Stromal cell of bone marrow (primary cell): Measurements from ENCODE around the gene DNMT1.
A peak's percentile ranks its signal among the peaks of the same experiment; 100 is the strongest.
"Not testable (repeated sequence)": the region's sequence is repeated elsewhere in the genome, so short reads cannot be mapped to it uniquely, and the experiment has no call there.

Experiments
- DNase-seq: peaks from one replicate; pipeline ENCODE4 v3.0.0-alpha.2; 2012; ENCODE audit warnings: low read depth

DNMT1 gene

DNA sequence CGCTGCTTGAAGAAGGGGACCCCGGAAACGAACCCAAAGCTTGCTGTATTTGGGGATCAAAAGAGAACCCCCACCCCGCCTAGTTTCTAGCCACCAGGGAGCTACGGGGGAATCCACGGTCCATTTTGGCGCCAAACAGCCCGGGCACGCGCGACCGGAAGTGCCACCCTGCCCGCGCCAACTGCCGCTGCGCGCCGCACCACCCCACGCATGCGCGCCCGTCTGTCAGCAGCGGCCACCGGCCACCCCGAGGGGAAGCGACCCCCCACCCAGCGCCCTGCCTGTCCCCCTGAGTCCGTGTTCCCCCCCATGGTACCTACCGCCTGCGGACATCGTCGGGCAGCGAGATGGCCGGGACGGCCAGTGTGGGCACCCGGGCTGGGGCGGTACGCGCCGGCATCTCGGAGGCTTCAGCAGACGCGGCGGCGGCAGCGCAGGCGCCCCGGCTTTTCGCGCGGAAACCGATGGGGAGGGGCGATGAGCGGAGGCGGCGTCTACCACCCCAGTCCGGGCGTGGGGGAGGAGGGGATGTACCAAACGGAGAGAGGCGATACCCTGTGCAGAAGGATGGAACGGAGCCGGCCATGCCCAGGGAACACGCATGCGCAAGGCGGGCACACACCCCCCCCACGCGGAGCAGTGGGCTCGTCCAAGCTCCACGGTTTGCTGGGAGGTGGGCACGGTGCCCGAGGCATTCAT, at the start of gene DNMT1:
TSS of gene DNMT1 (minus strand) at position 454 of the 699 bp plus-strand sequence. CDS start at position 400, 54 bp downstream.
- peak; percentile 88 for DNase-seq

DNA sequence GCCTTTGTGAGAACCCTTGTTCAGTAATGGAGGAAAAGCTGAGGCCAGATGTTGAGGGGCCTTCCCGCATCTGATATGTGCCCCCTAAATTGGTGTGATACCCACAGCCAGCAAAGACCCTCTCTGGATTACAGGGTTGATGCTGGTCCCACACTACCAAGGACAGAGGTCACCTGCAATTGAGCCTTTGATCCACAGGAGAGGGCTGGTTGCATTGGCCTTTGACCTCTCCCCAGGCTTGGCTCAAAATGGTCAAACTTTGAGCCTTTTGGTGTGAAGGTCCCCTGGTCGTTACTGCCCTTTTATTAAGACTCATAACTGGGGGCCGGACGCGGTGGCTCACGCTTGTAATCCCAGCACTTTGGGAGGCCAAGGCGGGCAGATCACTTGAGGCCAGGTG, 48.9 kb upstream of the DNMT1 start:
- no peak for DNase-seq

DNA sequence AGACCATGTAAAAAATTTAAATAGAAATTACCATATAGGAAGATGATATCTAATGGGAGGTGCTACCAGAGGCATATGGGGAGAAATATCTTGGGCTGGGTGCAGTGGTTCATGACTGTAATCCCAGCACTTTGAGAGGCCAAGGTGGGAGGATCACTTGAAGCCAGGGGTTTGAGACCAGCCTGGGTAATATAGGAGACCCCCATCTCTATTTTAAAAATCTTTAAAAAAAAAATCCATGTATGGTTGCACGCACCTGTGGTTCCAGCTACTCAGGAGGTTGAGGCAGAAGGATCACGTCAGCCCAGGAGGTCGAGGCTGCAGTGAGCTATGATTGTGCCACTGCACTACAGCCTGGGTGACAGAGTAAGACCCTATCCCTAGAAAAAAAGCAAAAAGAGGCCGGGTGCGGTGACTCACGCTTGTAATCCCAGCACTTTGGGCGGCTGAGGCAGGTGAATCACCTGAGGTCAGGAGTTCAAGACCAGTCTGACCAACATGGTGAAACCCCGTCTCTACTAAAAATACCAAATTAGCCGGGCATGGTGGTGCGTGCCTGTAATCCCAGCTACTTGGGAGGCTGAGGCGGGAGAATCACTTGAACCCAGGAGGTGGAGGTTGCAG, 47.2 kb upstream of the DNMT1 start:
- DNase-seq: not testable (repeated sequence)

GRCh38 chr19:10238172-10238783, 43.5 kb upstream of the DNMT1 start:
- DNase-seq: peak; percentile 71

DNA sequence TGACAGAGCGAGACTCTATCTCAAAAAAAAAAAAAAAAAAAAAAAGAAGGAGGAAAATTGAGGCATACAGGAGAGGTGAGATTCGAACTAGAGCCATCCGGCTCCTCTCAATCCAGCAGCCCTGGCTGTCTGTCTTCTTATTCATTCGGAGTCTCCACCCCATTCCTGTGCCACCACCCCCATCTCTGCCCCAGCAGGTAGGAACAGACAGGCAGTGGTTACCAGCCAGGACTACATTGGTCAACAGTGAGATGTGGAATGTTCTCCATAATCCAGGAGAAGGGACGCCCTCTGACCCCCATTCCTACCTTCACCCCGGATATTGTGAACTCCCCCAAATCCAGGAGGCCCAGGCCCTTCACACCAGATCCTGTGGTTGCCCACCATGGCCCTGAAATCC, 42.9 kb upstream of the DNMT1 start:
- no peak for DNase-seq

GRCh38 chr19:10235409-10235808, 40.7 kb upstream of the DNMT1 start:
- DNase-seq: not testable (repeated sequence)

DNA sequence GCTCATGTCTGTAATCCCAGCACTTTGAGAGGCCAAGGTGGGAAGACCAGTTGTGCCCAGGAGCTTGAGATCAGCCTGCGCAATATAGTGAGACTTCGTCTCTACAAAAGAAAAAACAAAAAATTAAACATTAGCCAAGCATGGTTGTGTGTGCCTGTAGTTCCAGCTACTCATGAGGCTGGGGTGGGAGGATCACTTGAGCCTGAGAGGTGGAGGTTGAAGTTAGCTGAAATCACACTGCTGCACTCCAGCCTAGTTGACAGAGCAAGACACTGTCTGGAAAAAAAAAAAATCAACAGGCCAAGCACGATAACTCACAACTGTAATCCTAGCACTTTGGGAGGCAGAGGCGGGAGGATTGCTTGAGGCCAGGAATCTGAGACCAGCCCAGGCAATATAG, 40.2 kb upstream of the DNMT1 start:
- DNase-seq: no peak

DNA sequence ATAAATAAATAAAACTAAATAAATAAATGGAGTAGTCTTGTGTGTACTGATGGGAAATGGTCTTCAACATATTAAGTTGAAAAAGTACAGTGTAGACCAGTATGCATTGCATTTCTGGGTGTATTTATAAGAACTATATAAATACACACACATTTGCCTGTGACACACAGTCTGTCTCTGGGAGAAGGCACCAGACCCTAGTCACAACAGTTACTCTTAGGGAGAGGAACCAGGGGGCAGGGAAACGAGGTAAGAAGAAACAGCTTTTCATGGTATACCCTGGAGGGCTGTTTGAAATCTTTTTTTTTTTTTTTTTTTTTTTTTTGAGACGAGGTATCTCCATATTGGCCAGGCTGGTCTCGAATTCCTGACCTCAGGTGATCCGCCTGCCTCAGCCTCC, 39.2 kb upstream of the DNMT1 start:
- no peak for DNase-seq

DNA sequence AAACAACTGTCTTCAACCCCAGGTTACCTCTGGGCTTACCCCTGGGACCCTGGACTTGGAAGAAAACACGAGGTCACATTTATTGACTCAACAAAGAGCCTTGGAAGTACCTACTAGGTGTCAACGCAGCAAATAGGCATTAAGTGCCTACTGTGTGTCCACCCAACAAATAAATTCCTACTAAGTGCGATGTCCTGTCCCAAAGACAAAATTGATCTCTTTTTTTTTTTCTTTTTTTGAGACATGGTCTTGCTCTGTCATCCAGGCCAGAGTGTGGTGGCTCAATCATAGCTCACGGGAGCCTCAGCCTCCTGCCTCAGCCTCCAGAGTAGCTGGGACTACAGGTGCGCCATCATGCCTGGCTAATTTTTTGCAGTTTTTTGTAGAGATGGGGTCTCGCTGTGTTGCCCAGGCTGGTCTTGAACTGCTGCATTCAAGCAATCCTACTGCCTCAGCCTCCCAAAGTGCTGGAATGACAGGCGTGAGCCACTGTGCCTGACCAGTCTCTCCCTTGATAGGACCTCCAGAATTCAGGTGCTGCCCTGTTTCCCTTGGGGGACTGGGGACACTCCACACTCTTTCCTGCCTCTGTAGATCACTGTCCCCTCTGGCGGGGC, 37.0 kb upstream of the DNMT1 start:
- no peak for DNase-seq

DNA sequence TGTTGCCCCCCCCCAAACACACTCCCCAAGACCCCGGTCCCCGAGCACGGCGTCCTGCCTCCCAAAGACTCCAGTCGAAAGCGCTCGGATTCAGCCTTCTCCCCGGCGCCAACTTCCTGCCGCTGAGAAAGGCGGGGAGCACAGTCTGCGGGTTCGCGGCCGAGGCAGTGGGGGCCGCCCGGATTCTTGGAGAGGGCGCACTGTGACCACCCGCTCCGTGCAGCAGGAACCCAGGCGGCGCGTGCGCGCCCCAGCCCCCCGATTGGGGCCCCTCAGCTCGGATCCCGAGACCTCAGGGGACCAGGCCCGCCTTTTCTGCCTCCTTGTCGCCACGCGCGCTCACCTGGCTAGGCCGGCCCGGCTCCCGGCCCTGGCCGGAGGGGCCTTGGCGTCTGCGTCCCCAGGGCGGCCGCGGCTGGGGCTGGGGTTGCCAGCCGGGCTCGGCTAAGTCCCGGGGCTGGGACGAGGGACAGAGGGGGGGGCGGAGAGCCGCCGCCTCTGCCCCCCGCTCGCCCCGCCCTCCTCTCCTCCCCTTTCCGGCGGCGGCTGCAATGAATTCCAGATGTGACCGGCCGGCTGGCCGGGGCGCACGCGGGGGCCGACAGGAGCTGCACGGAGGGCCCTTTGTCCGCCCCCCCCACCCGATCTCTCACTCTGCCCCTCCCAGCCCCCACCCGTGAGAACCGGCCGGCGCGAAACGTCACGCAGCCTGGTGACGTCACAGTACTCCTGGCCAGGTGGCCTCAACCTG, 36.3 kb upstream of the DNMT1 start, which contains the start of gene S1PR2:
TSS of gene S1PR2 (minus strand) at position 471 of the 751 bp plus-strand sequence. CDS start 6,426 bp downstream, outside the sequence.
- DNase-seq: no peak

- no peak for DNase-seq
Measured at GRCh38 chr19:10230173-10230860, 35.6 kb upstream of the DNMT1 start.

DNA sequence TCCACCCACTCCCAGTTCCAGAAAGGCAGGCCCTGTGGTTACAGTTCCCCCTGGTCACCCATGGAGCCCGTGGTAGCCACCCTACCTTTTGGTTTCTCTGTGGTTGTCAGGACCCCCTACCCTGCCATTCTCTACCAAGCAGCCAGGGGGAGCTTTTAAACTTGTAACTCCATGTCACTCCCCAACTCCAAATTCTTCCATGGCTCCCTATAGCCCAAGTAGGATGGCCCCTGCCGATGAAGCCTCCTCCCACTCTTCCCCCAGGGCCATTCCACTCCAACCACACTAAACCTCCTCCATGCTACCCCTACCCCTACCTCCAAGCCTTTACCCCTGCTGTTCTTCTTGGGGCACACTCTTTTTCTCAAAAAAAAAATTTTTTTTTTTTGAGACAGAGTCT, 34.2 kb upstream of the DNMT1 start:
- no peak for DNase-seq

DNA sequence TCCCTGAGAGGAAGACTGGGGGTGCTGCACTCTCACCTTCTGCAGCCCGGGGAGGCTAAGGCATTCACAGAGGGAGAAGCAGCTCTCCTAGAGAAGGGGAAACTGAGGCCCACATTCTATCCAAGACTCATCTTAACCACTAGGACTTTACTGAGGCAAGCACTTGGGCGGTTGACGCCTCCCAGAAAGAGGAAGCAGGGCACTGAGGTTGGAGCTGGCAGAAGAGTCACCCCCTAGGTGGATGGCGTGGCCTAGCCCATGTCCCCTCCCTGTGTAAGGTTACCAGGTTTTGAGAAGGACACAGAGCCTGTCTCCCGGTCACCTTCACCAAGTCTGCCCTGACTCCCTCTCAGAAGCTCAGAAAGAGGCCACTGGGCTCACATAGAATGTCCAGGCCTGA, 33.6 kb upstream of the DNMT1 start:
- no peak for DNase-seq

GRCh38 chr19:10227026-10227971, 32.5 kb upstream of the DNMT1 start:
- no peak for DNase-seq

GRCh38 chr19:10226376-10227025, 31.7 kb upstream of the DNMT1 start:
- DNase-seq: peak; percentile 56

DNA sequence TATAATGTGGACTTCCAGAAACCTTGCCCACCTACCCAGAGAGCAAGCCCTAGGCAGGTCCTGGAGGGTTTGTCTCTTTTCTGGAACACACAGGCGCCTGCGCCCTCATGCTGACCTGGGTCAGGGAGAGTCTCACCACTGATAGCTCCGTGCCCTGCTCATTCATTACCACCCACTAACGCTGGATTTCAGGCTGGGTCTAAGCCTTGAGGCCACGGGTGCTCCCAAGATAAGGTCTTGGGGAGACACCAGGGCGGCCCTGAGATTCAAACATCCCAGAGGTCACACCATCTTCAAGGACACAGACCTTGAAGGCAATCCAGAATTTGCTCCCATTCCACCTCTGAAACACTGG, 31.2 kb upstream of the DNMT1 start:
- DNase-seq: no peak

DNA sequence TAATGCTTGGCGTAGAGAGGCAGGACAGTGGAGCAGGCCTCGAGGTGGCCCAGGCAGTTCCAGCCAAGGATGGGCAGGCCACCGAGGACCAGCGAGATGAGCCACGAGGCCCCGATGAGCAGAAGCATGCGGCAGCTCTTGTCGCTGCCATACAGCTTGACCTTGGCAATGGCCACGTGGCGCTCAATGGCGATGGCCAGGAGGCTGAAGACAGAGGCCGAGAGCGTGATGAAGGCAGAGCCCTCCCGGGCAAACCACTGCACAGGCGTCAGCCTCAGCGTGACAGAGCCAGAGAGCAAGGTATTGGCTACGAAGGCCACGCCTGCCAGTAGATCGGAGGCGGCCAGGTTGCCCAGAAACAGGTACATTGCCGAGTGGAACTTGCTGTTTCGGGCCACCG, 29.6 kb upstream of the DNMT1 start:
- no peak for DNase-seq

GRCh38 chr19:10223488-10224213, 28.9 kb upstream of the DNMT1 start:
- no peak for DNase-seq

DNA sequence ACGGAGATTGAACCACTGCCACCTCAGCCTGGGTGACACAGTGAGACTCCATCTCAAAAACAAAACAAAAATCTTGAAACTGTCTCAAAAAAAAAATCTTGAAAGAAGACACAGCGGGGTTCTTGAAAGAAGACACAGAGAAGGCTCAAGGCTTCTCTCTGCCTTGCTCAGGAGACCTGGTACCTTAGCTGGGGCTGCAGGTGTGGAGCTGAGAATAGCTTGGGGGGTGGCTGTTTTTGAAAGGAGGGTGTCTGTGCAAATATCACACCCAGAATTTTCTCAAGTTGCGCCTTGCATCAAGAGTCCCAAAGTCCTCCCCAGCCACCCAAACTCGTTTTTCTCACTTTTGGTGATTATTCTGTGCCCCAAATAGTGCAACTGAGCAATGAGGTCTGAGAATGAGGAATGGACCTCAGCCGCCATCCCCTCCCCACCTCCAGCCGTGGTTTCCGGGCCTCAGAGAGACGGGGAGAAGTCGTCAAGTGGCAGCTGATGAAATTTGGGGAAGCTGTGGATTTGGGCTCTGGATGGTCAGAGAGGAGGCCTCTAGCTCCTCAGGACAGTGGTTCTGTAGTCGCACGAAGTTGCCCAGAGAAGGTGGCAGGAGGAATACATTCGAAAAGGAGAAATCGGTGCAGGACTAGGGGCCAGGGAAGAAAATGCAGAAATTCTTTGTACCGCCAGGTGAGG, 27.6 kb upstream of the DNMT1 start:
- DNase-seq: no peak
